GM19238 (cell line): Measurements from ENCODE around the gene TSBP1.
"Not testable (repeated sequence)": the region's sequence is repeated elsewhere in the genome, so short reads cannot be mapped to it uniquely, and the experiment has no call there.

Experiments used
- DNase-seq: peaks from one replicate; pipeline ENCODE4 v3.0.0; 2011; ENCODE audit warnings: low spot score; ENCODE audit not compliant: insufficient read length

The TSBP1 gene

GRCh38 chr6:32290886-32291450, 80.7 kb downstream of the TSBP1 start:
- DNase-seq, result no peak

DNA sequence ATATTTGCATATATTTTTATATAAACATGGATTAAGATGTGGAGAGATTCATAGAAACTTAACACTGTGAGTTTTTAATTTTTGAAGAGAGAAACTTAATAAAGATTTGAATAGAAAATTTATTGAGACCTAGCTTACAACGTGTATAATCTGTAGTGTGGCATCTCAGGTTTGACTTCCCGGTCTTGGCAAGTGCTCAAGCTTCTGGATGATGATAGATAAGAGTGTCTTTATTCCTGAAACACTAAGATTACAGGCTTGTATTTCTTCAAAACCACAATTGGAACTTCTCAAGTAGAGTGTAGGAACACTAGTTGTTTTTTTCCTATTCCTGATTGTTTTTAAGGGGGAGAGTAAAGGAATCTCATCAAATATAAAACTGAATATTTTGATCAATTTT, 83.3 kb downstream of the TSBP1 start:
- no peak for DNase-seq

GRCh38 chr6:32273801-32274577, 97.7 kb downstream of the TSBP1 start:
- DNase-seq, result not testable (repeated sequence)

GRCh38 chr6:32271429-32271828, 100.3 kb downstream of the TSBP1 start:
- DNase-seq, result no peak

GRCh38 chr6:32268459-32268858, 103.2 kb downstream of the TSBP1 start:
- not testable (repeated sequence) for DNase-seq

DNA sequence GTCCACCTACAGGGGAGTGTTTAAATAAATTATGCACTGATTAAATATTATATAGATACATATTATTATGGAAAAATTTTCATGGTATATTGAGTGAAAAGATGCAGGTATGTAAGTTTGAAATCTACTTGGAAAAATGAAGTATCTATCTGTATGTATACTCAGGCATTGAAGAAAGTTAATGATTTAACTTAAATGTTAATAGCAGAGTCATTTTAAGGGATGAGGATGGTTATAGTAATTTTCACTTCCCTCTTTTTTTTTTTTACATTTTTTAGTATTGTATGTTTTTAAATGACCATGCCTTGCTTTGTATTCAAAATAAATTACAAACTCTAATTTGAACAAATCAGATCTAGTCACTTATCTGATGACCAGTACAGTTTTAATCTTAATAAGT, 104.7 kb downstream of the TSBP1 start:
- DNase-seq, result no peak

GRCh38 chr6:32257262-32257661, 114.4 kb downstream of the TSBP1 start:
- not testable (repeated sequence) for DNase-seq

GRCh38 chr6:32255199-32256153, 116.2 kb downstream of the TSBP1 start:
- DNase-seq, result peak; percentile 32

- DNase-seq, result no peak
Measured at GRCh38 chr6:32254761-32255198, 116.9 kb downstream of the TSBP1 start.

GRCh38 chr6:32252331-32253009, 119.2 kb downstream of the TSBP1 start:
- DNase-seq, result no peak

DNA sequence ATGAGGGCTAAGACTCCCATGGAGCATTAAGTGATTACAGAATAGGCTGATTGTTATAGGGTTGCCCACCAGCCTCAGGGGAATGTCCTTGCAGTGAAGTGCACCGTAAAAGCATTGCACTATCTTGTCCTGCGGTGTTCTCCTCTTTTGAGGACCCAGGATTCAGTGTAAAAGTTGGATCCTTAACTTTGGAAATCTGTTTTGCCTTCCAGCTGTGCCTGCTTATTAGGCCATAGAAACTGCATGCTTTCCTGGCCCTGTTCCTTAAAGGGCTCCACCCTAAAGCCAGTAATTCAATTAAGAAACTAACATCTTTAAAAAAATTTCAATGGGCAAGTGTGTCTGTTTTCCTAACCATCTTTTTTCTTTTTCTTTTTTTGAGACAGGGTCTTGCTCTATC, 122.4 kb downstream of the TSBP1 start:
- DNase-seq, result no peak

GRCh38 chr6:32247401-32247800, 124.3 kb downstream of the TSBP1 start:
- DNase-seq, result no peak

DNA sequence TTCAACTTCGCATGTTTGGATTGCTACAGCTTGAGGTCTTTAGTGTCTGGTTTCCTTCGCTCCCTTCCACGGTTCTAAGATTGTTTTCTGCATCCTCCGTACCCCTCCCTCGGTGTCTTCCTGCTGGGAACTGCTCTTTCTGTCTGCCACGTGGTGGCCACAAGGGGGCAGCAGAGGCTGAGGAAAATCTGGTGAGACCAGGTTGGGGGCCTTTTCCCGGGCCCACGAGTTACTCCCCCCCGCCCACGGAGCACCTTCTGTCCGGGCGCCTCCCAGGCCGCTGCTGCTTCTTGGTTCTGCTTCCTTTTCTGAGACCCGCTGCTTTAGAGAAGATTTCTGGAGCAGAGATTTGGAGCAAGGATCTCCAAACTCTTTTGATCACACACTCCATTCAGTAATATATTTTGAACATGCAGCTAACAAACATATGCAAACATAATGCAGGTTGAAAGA, 126.7 kb downstream of the TSBP1 start:
- DNase-seq, result peak; percentile 80

DNA sequence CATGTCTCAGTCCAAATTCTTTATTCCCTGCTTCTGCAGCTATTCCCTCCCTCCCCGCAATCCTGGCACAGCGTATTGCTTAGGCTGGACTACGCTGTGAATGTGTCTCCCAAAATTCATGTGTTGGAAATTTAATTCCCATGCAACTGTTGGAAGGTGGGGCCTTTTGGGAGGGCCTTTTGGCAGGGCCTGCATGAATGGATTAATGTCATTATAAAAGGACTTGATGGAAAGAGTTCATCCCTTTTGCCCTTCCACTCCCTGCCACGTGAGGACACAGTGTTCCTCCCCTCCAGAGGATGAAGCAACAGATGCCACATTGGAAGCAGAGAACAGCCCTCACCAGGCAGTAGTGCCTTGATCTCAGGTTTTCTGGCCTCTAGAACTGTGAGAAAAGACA, 127.4 kb downstream of the TSBP1 start:
- no peak for DNase-seq
